Right lobe of liver (tissue), 4 donors: ENCODE data around the gene UGT2B11.
"Not testable (repeated sequence)": the region's sequence is repeated elsewhere in the genome, so short reads cannot be mapped to it uniquely, and the experiment has no call there.

ENCODE experiments used
- POLR2A ChIP-seq: fragments of 450-650 bp; IDR thresholded peaks from one replicate; pipeline ENCODE4 v1.6.1; 2017; ENCODE audit warnings: antibody characterized with exemption, mild to moderate bottlenecking
- TF ChIP-seq, protein P1 (sequence below), 4 donors: fragments of 200-600 bp in 3 of 4; fragments of 450-650 bp in 1 of 4; IDR thresholded peaks; one replicate each; pipeline versions ENCODE4 v1.5.1 to v1.8.0; 2016 to 2022; ENCODE audit warnings: antibody characterized with exemption in 4 of 4, mild to moderate bottlenecking in 2 of 4
- donor health status: DM: no; HTN: no; CAD: no.
- donor health status: DM: no; HTN: no; CAD: no.
- donor health status: DM: no; HTN: yes; CAD: no.

GRCh38 chr4:69190621-69191020 is 23.9 kb downstream of the UGT2B11 start:
- TF ChIP-seq, protein P1, sequence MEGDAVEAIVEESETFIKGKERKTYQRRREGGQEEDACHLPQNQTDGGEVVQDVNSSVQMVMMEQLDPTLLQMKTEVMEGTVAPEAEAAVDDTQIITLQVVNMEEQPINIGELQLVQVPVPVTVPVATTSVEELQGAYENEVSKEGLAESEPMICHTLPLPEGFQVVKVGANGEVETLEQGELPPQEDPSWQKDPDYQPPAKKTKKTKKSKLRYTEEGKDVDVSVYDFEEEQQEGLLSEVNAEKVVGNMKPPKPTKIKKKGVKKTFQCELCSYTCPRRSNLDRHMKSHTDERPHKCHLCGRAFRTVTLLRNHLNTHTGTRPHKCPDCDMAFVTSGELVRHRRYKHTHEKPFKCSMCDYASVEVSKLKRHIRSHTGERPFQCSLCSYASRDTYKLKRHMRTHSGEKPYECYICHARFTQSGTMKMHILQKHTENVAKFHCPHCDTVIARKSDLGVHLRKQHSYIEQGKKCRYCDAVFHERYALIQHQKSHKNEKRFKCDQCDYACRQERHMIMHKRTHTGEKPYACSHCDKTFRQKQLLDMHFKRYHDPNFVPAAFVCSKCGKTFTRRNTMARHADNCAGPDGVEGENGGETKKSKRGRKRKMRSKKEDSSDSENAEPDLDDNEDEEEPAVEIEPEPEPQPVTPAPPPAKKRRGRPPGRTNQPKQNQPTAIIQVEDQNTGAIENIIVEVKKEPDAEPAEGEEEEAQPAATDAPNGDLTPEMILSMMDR (IDR thresholded peaks at IDR 0.05) = not testable (repeated sequence)
- TF ChIP-seq POLR2A = not testable (repeated sequence)
